ENCODE data around the gene ABCC11. TPM values are rescaled to one million over a fixed set of nuclear protein-coding genes. Genes with fewer than 3 reads are reported as not detected.

Gene ABCC11
- total RNA-seq, 4 donors from 2014 or later, result 0.40 to 0.66 TPM; not detected in 2

DNA sequence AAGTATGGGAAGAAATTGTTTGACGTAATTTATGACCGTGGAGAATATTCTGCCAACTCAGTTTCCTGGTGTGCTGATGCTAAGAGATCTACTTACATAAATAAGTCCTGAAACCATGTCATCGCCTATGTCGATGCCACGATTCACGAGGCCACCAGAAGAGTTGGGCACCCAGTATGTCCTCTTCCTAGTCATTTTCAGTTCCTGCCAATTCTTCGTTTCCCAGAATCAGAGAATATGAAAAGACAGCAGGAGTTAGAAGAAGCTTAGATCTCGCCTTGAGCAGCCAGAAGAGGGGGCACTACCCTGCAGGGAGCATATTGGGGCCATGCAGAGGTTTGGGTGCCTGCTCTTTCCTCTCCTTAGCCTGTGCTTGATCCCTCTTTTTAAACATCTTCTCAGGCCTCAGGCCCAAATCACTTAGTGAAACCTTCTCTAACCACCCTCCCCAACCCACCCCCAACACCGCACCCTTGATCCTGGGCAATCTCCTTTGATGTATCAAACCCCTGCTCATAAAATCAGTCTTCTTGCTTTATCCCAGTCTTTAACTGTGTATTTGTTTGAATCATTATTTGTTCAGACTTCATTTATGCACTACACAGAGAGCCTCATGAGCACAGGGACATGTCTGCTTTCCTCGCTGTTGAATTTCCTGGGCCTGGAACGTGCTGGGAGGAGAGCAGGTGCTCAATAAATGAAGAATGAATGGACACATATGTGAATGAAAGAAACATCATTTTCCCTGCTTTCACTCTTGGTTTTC is 15.4 kb downstream of the ABCC11 start:
- Histone ChIP-seq H3K27ac (no peak overlapping the region), H3K4me1 (no peaks in the 10 kb centered on the region), H3K4me3 (no peak overlapping the region), H3K9me3 (no peaks in the 10 kb centered on the region), H3K27me3 (no peaks in the 10 kb centered on the region), H3K36me3 (no peaks in the 10 kb centered on the region)
- peak in 1 of 3 donors; percentile 55 for DNase-seq
- TF ChIP-seq, protein P1, sequence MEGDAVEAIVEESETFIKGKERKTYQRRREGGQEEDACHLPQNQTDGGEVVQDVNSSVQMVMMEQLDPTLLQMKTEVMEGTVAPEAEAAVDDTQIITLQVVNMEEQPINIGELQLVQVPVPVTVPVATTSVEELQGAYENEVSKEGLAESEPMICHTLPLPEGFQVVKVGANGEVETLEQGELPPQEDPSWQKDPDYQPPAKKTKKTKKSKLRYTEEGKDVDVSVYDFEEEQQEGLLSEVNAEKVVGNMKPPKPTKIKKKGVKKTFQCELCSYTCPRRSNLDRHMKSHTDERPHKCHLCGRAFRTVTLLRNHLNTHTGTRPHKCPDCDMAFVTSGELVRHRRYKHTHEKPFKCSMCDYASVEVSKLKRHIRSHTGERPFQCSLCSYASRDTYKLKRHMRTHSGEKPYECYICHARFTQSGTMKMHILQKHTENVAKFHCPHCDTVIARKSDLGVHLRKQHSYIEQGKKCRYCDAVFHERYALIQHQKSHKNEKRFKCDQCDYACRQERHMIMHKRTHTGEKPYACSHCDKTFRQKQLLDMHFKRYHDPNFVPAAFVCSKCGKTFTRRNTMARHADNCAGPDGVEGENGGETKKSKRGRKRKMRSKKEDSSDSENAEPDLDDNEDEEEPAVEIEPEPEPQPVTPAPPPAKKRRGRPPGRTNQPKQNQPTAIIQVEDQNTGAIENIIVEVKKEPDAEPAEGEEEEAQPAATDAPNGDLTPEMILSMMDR (IDR thresholded peaks at IDR 0.05), result peak in 3 of 6 experiments; percentile 10 to 29 (median 23)
- no peak for TF ChIP-seq POLR2A (IDR thresholded peaks at IDR 0.05)

DNA sequence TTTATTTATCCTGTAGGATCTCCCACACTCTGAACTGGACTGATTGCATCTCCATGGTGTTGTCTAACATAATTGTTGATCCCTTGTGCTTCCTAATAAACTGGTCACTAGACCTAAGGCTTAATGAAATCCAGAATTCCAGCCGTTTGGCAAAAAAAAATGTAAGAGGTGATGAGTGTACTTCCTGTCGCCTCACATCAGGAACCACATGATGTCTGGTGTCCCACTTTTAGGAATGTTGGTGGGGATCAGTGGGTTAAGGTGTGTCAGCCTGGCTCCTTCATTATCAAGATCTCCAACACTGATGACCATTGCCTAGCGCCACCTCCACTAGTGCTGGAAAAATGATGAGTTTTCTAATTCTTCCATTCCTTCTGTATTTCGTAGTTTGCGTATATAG is 21.9 kb downstream of the ABCC11 start:
- no peaks in the 10 kb centered on the region for H3K4me1 ChIP-seq
- no peaks in the 10 kb centered on the region for H3K27me3 ChIP-seq
- H3K4me3 ChIP-seq, result no peak overlapping the region
- H3K27ac ChIP-seq, result no peak overlapping the region
- no peaks in the 10 kb centered on the region for H3K9me3 ChIP-seq
- no peaks in the 10 kb centered on the region for H3K36me3 ChIP-seq
- no peak for DNase-seq
- TF ChIP-seq POLR2A (IDR thresholded peaks at IDR 0.05), result no peak
- TF ChIP-seq, protein P1 (IDR thresholded peaks at IDR 0.05), result no peak

DNA sequence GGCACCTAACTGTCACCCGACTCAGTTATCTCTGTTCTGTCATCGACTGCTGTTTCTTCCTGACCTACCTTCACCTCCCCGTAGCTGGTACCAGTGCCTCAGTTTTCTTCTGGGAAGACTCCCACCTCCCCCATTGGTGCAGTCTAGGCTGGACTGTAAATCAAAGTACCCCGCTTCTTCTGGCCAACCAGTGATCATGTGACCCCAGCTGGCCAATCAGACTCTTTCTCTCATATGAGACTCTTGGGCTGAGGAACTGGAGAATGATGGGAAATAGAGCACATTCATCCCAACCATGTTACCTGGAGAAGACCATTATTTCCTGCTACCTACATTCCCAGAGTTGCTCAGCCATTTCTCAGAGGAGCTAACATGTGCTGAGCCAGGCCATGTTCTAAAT is 23.8 kb downstream of the ABCC11 start:
- Histone ChIP-seq H3K4me1 (no peaks in the 10 kb centered on the region), H3K4me3 (no peak overlapping the region), H3K36me3 (no peaks in the 10 kb centered on the region), H3K9me3 (no peaks in the 10 kb centered on the region), H3K27me3 (no peaks in the 10 kb centered on the region), H3K27ac (no peak overlapping the region)
- TF ChIP-seq, protein P1 (IDR thresholded peaks at IDR 0.05), result no peak
- no peak for TF ChIP-seq POLR2A (IDR thresholded peaks at IDR 0.05)
- no peak for DNase-seq

DNA sequence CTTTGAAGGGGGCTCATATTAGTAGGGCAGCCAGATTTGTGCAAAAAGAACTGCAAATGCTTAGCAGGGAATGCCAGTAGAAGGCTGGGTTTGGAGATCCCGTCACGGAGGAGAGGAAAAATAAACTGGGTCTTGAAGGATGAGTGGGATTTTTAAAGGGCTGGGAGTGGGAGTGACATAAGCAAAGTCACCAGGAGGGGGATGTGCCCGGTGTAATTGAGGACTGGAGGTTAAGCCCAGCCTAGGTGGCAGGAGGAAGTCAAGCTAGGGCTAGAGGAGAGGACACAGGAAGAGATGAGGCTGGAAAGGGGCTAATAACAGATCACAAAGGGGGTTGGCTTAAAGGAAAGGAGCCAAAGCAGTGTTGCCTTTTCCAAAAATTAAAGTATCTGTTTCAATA is 26.4 kb downstream of the ABCC11 start:
- no peaks in the 10 kb centered on the region for H3K9me3 ChIP-seq
- no peaks in the 10 kb centered on the region for H3K36me3 ChIP-seq
- TF ChIP-seq POLR2A (IDR thresholded peaks at IDR 0.05), result no peak
- TF ChIP-seq, protein P1 (IDR thresholded peaks at IDR 0.05), result no peak

DNA sequence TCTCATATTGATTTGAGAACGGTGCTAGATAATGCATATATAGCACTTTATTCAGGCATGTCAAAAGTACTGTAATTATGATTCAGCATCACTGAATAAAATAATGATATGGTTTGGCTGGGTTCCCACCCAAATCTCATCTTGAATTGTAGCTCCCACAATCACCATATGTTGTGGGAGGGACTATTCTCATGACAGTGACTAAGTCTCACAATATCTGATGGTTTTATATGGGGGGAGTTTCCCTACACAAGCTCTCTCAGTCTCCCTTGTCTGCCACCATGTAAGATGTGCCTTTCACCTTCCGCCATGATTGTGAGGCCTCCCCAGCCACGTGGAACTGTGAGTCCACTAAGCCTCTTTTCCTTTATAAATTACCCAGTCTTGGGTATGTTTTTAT is 28.9 kb downstream of the ABCC11 start:
- Histone ChIP-seq H3K27me3 (no peaks in the 10 kb centered on the region), H3K36me3 (no peaks in the 10 kb centered on the region), H3K9me3 (no peaks in the 10 kb centered on the region), H3K4me1 (no peaks in the 10 kb centered on the region), H3K27ac (no peak overlapping the region), H3K4me3 (no peak overlapping the region)
- no peak for DNase-seq
- TF ChIP-seq POLR2A (IDR thresholded peaks at IDR 0.05), result no peak

More for the DNA sequence above, 26.4 kb downstream of the ABCC11 start:
- no peak for DNase-seq
- Histone ChIP-seq H3K27ac (no peak overlapping the region), H3K4me1 (no peaks in the 10 kb centered on the region), H3K27me3 (no peaks in the 10 kb centered on the region), H3K4me3 (no peak overlapping the region)

DNA sequence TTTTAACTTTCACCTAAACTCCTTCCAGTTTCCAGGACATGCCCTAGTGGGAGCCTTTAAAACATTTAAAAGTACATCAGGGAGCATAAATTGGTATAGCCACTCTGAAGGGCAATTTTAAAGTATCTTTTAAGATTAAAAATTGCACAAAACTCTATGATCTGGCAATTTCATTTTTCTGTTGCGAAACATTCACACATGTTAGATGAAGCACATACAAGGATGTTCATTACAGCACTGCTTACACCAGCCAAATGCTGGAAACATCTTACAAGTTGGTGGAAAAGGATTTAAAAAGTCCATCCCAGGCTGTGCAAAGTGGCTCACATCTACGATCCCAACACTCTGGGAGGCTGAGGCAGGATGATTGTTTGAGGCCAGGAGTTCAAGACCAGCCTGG is 29.6 kb downstream of the ABCC11 start:
- H3K4me1 ChIP-seq, result no peaks in the 10 kb centered on the region
- H3K9me3 ChIP-seq, result no peaks in the 10 kb centered on the region
- DNase-seq, result no peak
- no peaks in the 10 kb centered on the region for H3K36me3 ChIP-seq
- H3K4me3 ChIP-seq, result no peak overlapping the region
- TF ChIP-seq, protein P1 (IDR thresholded peaks at IDR 0.05), result no peak
- TF ChIP-seq POLR2A (IDR thresholded peaks at IDR 0.05), result no peak
- no peak overlapping the region for H3K27ac ChIP-seq
- H3K27me3 ChIP-seq, result no peaks in the 10 kb centered on the region

Measured in Peyer's patch (tissue), 4 donors.